ENCODE data around the gene C11orf68.

Gene C11orf68

DNA sequence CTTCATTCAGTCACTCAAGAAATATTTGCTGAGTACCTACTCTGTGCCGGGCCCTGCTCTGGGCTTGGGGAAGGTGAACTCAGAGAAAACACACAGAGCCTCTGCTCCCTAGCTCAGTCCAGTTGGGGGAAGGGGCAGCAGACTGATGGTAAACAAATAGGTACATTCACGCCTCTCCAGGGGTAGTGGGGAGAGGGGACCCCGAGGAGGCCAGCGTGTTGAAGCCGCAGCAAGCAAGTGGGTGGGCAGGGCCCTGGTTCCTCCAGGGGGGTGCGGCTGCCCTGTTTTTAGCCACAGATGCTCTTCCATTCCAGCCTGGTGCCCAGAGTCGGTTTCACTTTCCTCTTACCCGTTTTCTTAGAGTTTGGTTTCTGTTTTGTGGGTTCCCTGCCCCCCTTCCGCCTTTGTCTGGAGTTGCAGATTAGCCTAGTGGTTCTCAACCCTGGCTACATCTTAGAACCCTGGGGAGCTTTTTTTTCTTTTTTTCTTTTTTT is 9.1 kb upstream of the C11orf68 start:
- peak overlapping the region; percentile 28 for H3K4me3 ChIP-seq (ENCODE audit: low read depth, low read length)
- TF ChIP-seq, protein P1, sequence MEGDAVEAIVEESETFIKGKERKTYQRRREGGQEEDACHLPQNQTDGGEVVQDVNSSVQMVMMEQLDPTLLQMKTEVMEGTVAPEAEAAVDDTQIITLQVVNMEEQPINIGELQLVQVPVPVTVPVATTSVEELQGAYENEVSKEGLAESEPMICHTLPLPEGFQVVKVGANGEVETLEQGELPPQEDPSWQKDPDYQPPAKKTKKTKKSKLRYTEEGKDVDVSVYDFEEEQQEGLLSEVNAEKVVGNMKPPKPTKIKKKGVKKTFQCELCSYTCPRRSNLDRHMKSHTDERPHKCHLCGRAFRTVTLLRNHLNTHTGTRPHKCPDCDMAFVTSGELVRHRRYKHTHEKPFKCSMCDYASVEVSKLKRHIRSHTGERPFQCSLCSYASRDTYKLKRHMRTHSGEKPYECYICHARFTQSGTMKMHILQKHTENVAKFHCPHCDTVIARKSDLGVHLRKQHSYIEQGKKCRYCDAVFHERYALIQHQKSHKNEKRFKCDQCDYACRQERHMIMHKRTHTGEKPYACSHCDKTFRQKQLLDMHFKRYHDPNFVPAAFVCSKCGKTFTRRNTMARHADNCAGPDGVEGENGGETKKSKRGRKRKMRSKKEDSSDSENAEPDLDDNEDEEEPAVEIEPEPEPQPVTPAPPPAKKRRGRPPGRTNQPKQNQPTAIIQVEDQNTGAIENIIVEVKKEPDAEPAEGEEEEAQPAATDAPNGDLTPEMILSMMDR (IDR thresholded peaks at IDR 0.05; ENCODE audit: borderline replicate concordance, insufficient read depth, low read depth, low read length): no peak

DNA sequence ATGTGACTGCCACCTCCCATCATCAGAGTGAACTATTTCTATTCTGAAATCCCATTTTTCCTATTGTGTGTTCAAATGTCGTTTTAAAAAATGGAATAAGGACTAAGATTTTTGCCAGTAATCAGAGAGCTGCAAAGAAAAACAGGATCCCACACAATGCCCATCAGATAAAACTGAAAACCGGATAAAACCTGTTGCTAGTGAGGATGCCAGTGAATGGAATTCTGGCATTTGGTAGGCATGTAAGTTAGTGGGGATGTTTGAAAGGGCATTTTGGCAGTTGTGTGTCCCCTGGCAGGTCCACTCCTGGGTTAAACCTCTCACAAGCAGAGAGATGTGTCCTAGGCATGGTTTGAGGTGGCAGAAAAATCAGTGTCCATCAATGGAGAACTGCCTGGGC is 6.5 kb upstream of the C11orf68 start:
- TF ChIP-seq, protein P1 (IDR thresholded peaks at IDR 0.05; ENCODE audit: borderline replicate concordance, insufficient read depth, low read depth, low read length): no peak
- H3K4me3 ChIP-seq (ENCODE audit: low read depth, low read length): no peak overlapping the region

DNA sequence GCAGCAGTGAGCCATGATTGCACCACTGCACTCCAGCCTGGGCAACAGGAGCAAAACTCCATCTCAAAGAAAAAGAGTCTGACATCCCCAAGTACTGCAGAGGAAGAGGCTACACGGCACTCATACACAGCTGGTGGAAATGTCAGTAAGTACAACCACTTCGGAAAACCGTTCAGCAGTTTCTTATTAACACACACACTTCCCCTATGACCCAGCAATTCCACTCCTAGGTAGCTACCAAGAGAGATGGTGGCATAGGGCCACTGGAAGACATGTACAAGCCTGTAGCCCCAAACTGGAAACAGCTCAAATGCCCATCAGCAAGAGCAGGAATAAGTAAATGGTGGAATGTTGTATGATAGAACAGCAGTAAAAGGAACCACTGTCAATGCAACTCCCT is 3.7 kb upstream of the C11orf68 start:
- TF ChIP-seq, protein P1 (IDR thresholded peaks at IDR 0.05; ENCODE audit: borderline replicate concordance, insufficient read depth, low read depth, low read length): no peak
- no peak overlapping the region for H3K4me3 ChIP-seq (ENCODE audit: low read depth, low read length)

DNA sequence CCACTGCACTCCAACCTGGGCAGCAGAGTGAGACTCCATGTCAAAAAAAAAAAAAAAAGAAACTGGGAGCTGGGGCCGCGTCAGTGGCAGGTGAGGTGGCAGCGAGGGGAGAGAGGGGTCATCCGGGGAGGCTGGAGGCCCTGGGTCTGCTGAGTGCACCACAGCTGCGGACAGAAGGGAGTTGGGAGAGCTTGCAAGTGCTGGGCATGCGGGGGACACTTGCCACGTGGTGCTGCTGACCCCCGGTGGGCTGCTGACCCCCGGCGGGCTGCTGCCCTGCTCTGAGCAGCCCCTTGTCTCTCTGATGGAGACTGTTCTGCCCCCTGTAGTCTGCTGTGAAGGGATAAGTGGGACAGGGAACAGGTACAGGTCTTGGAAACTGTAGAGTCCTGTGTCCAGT is 3.0 kb upstream of the C11orf68 start:
- TF ChIP-seq, protein P1 (IDR thresholded peaks at IDR 0.05; ENCODE audit: borderline replicate concordance, insufficient read depth, low read depth, low read length): no peak
- no peak overlapping the region for H3K4me3 ChIP-seq (ENCODE audit: low read depth, low read length)

DNA sequence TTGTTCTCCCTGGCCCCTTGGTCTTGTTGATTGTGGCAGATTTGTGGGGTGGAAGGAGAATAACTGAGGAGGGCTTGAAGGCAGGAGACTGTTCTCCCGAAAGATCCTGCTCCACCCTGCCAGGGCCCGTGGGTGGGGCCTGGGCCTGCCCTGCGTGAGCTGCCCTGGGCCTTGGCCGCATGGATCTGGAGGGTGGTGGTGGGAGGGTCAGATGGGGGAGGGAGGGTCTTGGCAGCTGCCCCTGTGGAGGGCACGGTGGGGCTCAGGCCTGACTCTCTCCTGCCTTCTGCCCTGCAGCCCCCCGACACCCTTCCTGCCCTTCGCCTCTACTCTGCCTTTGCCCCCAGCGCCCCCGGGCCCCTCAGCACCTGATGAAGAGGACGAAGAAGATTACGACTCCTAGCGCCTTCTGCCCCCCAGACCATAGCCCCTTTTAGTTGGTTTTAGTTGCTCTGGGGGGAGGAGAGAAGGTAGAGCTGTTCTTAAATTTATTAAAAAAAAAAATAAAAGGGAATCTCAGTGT is 2.2 kb upstream of the C11orf68 start:
- TF ChIP-seq, protein P1 (IDR thresholded peaks at IDR 0.05; ENCODE audit: borderline replicate concordance, insufficient read depth, low read depth, low read length): no peak
- H3K4me3 ChIP-seq (ENCODE audit: low read depth, low read length): no peak overlapping the region

DNA sequence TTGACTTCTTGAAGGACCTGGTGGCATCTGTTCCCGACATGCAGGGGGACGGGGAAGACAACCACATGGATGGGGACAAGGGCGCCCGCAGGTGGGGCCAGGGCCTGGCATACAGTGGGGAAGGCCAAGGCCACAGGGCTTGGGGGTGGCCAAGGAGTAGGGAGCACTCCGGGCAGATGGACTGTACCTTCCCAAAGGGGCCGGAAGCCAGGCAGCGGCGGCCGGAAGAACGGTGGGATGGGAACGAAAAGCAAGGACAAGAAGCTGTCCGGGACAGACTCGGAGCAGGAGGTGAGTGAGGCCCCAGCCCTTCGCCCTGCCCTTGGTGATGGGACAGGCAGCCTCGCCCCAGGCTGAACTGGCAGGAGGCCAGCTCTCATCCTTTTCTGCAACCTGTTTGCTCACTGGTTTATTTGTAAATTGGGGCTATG is 1.5 kb upstream of the C11orf68 start:
- peak overlapping the region; percentile 90 for H3K4me3 ChIP-seq (ENCODE audit: low read depth, low read length)
- TF ChIP-seq, protein P1 (IDR thresholded peaks at IDR 0.05; ENCODE audit: borderline replicate concordance, insufficient read depth, low read depth, low read length): no peak

DNA sequence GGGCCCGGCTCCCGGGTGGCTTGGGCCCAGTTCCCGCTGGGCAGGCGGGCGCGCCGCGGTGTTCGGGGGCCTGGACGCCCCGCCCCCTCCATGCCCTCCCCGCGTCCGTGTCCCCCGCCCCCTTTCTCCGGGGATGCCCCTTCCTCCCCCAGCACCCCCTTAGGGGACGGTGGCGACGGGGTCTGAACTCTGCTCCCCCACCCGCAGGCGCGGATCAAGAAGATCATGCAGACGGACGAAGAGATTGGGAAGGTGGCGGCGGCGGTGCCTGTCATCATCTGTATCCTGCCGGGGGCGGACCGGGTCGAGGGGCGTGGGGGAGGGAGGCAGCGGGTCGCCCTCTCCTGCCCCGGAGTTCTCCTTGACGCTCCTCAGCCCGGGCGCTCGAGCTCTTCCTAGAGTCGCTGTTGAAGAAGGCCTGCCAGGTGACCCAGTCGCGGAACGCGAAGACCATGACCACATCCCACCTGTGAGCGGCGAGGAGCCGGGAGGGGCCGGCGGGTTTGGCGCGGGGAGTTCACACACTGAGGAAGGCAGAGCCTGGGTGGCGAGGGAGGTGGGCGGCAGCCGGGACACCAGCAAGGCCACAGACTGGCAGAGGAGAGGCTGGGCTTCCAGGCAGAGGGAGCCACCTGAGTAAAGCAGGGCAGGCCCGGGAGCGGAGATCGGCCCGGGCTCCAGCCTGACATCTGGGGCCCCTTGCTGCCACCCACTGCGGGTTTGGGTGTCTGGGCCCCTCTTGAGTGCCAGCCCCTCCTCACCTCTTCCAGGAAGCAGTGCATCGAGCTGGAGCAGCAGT is 910 bp upstream of the C11orf68 start:
- H3K4me3 ChIP-seq (ENCODE audit: low read depth, low read length): peak overlapping the region; percentile 90
- TF ChIP-seq, protein P1 (IDR thresholded peaks at IDR 0.05; ENCODE audit: borderline replicate concordance, insufficient read depth, low read depth, low read length): no peak
